ENCODE data around the gene HNRNPM.
"Not testable (repeated sequence)": the region's sequence is repeated elsewhere in the genome, so short reads cannot be mapped to it uniquely, and the experiment has no call there.

Gene HNRNPM

GRCh38 chr19:8412783-8413628 is 31.8 kb upstream of the HNRNPM start, which contains the start of gene MARCHF2:
TSS of gene MARCHF2 (plus strand) at chr19:8413305. CDS start at chr19:8421841, 8,536 bp downstream.
- DNase-seq (ENCODE audit: low spot score): peak; percentile 96
- H3K27ac ChIP-seq: peak within 1 kb of the TSS; percentile 31 to 82
- peak within 1 kb of the TSS; percentile 95 for H3K4me3 ChIP-seq
- TF ChIP-seq, protein P1, sequence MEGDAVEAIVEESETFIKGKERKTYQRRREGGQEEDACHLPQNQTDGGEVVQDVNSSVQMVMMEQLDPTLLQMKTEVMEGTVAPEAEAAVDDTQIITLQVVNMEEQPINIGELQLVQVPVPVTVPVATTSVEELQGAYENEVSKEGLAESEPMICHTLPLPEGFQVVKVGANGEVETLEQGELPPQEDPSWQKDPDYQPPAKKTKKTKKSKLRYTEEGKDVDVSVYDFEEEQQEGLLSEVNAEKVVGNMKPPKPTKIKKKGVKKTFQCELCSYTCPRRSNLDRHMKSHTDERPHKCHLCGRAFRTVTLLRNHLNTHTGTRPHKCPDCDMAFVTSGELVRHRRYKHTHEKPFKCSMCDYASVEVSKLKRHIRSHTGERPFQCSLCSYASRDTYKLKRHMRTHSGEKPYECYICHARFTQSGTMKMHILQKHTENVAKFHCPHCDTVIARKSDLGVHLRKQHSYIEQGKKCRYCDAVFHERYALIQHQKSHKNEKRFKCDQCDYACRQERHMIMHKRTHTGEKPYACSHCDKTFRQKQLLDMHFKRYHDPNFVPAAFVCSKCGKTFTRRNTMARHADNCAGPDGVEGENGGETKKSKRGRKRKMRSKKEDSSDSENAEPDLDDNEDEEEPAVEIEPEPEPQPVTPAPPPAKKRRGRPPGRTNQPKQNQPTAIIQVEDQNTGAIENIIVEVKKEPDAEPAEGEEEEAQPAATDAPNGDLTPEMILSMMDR (IDR thresholded peaks at IDR 0.05): peak; percentile 37

- H3K27ac ChIP-seq: peak overlapping the region; percentile 31 to 82
- peak overlapping the region; percentile 95 for H3K4me3 ChIP-seq
- TF ChIP-seq, protein P1 (IDR thresholded peaks at IDR 0.05): no peak
- DNase-seq (ENCODE audit: low spot score): no peak
Observed at GRCh38 chr19:8413629-8413995, 31.2 kb upstream of the HNRNPM start.

DNA sequence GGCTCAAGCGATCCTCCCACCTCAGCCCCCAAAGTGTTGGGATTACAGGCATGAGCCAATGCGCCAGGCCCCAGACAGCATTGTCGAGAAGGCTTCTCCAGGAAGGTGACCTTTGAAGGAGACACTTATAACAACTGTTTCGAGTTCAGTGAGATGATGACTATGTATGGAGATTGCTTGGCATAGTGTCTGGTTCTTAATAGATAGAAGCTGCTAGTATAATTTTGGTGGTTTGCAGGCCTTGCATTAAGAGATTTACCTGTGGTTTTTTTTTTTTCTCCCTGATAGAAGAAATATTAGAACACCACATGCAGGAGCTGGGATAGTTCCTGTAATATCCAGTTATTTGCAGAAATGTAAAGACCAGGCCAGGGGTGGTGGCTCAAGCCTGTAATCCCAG is 28.0 kb upstream of the HNRNPM start:
- Histone ChIP-seq H3K27ac (no peak overlapping the region), H3K4me3 (no peak overlapping the region)
- TF ChIP-seq, protein P1 (IDR thresholded peaks at IDR 0.05): no peak
- DNase-seq (ENCODE audit: low spot score): no peak

GRCh38 chr19:8421484-8422461 is 23.0 kb upstream of the HNRNPM start:
- no peak overlapping the region for H3K4me3 ChIP-seq
- H3K27ac ChIP-seq: no peak overlapping the region
- no peak for DNase-seq (ENCODE audit: low spot score)
- TF ChIP-seq, protein P1 (IDR thresholded peaks at IDR 0.05): no peak

- peak overlapping the region; percentile 57 for H3K4me3 ChIP-seq
Observed at GRCh38 chr19:8423817-8424223, 21.0 kb upstream of the HNRNPM start.

GRCh38 chr19:8425331-8425730 is 19.4 kb upstream of the HNRNPM start:
- not testable (repeated sequence) for H3K27ac ChIP-seq; H3K4me3 ChIP-seq; DNase-seq (ENCODE audit: low spot score)

More at GRCh38 chr19:8423817-8424223, 21.0 kb upstream of the HNRNPM start:
- peak; percentile 97 for DNase-seq (ENCODE audit: low spot score)
- peak overlapping the region; percentile 74 to 92 for H3K27ac ChIP-seq
- TF ChIP-seq, protein P1 (IDR thresholded peaks at IDR 0.05): no peak

DNA sequence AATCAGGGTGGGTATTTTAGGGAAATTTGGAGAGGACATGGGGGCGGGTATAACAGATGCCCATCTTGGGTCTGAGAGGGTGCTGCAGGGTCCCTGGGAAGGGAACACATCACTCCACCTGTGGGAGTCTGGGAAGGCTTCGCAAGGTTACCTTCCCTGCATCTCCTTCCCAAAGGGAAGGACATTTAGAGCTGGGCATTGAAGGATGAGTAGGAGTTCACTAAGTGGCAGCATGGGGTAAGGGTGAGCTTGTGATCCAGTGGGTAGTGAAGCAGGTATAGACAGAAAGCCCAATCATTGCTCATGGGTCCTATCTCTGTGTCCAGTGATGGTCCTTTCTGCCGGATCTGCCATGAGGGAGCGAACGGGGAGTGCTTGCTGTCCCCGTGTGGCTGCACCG is 18.5 kb upstream of the HNRNPM start:
- no peak overlapping the region for H3K27ac ChIP-seq
- no peak for DNase-seq (ENCODE audit: low spot score)
- H3K4me3 ChIP-seq: no peak overlapping the region
- TF ChIP-seq, protein P1 (IDR thresholded peaks at IDR 0.05): no peak

Data from coronary artery (tissue), 2 donors.